GM18505 (cell line): ENCODE data around the gene GNAZ.

Source experiments
- ATAC-seq: cut with Tn5 transposase; IDR thresholded peaks from one replicate; pipeline ENCODE4 v1.9.1; 2021; ENCODE audit not compliant: unreplicated experiment
- POLR2A ChIP-seq: IDR thresholded peaks from 4 replicates; pipeline ENCODE4 v1.6.1; 2011; ENCODE audit warnings: borderline replicate concordance; ENCODE audit not compliant: insufficient read depth, insufficient read length; ENCODE audit errors: extremely low read depth

GNAZ gene

DNA sequence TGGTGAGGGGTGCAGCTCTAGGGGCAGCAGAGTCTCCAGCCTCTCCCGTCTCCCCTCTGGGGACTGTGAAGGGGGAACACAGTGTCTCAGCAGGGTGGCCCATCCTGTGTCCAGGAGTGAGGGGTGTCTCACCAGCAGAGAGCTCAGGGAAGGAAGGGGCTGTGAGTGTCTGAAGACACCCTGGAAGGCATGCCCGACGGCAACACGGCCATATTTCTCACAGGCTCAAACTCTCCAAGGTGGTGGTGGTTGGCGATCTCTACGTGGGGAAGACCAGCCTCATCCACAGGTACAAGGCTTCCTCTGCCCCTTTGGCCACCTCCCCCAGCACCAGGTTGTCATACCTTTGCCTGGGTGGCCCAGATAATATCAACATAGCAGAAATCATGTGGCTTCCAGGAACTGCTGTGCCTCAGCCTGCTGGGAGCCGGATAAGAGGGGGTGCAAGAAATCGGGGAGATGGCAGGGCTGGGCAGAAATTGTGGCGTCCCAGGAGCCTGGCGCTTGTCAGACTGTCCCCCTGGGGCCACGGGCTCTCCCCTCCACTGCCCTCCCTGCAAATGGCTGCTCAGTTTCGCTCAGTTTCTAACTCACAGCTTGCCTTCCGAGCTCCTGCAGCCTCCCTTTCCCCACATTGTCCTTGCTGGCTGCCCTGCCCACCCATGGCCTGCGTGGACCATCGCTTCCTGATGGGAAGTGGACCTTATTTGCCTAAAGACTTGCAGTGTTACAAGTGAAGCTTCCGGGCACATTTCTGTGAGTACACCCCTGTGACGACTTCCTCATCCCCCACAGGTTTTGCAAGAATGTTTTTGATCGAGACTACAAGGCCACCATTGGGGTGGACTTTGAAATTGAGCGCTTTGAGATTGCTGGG is 82.2 kb downstream of the GNAZ start:
- no peak for ATAC-seq
- TF ChIP-seq POLR2A, result peak; percentile 25

DNA sequence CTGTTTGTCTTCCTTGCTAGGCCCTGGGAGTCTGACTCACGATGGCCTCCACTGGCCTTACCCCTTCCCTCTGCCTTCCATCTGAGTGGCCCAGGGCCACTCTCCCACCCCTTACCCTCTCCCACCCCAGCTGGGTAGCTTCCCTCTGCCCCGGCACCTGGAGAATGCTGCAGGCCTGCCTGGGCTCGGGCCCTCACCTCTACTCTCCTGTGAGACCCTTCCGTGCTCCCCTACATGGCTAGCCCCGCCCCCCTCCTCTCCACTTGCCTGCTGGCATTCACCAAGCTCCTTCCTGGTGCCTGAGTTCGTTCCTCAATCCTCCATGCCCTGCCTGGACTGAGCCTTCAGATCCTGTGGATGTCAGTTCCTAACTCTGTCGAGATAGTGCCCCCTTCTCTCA is 83.7 kb downstream of the GNAZ start:
- TF ChIP-seq POLR2A, result no peak
- ATAC-seq, result no peak

DNA sequence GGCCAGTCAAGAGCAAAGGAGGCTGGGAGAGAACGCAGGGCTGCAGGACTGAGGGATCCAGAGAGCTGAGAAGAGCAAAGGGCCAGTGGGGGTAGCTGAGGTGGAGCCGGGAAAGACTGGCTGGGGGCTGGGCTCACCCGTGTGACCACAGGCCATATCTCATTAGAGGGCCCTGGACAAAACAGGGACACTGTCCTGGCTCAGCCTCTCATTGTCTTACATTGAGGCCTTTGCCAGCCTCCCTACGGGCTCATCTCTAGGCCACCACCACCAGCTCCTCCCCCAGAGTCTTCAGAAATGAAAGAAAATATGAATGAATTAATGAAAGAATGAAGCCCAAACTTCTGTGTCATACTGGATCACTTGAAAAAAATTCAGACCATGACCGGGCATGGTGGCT is 84.1 kb downstream of the GNAZ start:
- no peak for TF ChIP-seq POLR2A
- no peak for ATAC-seq

DNA sequence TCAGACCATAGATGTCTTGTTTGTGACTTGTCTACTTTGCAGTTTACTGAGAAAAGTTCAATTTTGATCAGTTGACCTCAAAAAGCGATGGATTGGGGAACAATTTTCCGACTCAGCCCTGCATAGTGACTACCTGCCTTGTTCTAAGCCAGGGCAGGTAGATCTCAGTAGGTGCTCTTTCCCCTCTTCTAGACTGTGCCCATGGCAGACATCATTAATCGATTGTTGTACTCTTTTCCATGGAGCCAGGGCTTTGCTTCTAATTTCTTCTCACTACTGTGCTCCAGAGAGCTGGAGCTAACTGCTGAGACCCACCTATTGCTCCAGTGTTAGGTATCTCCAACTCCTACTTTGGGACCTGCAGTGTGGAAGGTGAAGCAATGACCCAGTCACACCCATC is 84.8 kb downstream of the GNAZ start:
- TF ChIP-seq POLR2A, result no peak
- ATAC-seq, result no peak

DNA sequence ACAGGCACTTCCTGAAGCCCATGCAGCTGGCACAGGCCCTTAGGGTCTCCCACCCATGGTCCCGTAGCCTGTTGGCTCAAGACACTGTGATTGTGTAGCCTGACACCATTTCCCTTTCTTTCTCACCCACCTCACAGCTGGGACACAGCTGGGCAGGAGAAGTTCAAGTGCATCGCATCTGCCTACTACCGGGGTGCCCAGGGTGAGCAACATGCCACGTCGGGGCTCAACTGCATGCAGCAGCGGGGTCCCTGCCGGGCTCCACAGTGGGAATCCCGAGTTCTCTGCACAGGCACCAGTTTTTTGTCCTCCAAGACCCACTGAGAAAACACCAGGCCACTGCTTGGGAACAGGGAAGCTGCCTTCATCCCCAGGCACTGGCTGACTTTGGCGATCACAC is 85.5 kb downstream of the GNAZ start:
- no peak for TF ChIP-seq POLR2A
- no peak for ATAC-seq

DNA sequence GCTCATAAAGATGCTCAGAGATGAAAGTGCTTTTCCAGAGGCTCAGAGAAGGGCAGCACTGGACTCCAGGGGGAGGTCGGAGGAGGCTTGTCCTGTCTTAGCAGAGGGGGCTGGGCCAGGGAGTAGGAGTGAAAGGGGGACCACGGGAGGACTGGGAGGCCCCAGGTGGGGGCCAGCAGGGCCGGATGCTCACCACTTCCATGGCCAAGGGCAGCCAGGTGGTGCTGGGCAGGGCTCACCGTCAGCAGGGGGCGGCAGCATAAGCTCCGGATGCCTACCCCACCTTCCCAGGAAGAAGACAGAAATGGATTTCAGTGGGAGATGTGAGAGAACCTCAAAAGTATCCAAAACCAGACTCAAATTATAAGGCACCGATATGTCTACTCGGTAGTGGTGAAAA is 86.0 kb downstream of the GNAZ start:
- no peak for TF ChIP-seq POLR2A
- ATAC-seq, result no peak

DNA sequence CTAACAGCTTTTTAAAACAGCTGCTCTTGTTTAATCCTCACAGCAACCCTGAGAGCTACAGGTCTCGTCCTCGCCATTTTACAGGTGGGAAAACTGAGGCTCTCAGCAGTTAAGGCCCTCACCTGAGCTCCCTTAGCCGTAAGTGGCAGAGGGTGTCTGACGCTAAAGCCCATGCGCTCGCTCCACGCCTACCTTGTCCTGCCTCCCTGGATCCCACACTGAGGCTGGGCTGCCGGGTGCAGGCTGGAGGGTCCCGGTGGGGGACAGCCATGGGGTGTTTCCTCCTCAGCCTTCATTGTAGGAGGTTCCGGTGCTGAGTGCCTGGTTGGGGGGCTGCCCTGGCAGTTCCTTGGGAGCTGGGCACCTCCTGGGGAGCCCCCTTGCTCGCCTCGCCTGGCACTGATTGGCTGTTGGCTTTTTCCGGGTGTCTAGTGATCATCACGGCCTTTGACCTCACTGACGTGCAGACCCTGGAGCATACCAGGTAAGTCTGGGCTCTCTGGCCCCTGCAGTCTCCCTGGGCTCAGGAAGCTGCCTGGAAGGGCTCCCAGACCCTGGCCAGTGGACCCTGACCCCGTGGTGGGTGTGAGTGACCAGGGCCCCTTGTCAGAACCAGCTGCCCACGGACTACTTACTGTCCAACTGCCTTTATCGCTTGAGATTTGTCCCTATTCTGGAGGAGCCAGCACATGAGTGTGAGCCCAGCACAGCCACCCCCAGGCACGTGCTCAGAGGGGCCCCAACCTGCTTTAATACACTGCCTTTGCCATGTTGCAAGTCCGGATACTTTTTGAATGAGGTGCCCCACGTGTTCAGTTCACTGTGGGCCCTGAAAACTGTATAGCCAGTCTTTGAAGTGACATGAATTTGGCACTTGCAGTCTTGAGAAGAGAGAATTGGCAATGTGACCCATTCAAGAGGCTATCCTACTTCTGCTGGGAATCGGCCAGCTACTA is 87.5 kb downstream of the GNAZ start:
- no peak for TF ChIP-seq POLR2A
- ATAC-seq, result no peak

DNA sequence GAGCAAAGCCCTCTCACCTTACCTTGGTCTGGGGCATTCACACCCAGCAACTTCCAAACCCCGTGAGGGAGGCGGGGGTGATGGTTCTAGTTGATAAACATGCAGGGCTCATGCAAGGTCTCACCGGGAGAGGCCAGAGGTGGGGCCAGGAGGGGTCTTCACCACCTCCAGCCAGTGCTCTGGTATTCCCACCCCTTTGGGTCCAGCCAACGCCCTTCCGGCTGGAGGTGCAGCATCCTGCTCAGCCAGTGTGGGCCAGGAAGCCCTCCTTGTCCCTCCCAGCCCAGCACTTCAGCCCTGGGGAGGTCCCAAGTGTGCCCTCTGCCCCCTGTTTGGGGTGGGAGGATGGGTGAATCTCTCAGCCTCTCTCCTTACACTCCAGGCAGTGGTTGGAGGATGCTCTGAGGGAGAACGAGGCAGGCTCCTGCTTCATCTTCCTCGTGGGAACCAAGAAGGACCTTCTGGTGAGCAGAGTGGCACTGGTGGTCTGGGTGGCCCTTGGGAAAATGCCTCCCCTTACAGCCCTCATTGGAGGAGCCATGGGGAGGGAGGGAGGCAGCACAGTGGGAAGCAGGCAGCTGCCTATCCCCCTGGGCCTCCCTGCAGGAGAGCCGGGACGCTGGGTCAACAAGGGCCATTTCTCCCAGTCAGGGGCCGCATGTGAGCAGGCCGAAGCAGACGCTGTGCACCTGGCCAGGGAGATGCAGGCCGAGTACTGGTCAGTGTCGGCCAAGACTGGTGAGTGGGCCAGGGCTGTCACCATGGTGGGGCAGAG is 88.4 kb downstream of the GNAZ start:
- ATAC-seq, result no peak
- no peak for TF ChIP-seq POLR2A

DNA sequence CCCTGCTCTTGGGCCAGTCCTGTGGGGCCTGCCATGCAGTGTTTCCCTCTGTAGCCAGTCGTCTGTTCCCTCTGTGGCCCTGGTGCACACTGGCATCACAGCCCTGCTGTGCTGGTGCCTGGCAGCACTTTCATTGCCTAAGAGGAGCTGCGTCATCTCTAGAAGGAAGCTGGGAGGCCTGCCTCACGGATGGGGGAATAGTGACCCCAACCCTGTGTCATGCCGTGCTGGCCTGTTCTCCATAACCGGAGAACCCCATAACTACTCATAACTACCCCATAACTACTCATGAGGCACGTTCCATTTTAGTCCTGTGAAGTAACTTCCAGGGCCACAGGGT is 88.9 kb downstream of the GNAZ start:
- no peak for TF ChIP-seq POLR2A
- ATAC-seq, result no peak

DNA sequence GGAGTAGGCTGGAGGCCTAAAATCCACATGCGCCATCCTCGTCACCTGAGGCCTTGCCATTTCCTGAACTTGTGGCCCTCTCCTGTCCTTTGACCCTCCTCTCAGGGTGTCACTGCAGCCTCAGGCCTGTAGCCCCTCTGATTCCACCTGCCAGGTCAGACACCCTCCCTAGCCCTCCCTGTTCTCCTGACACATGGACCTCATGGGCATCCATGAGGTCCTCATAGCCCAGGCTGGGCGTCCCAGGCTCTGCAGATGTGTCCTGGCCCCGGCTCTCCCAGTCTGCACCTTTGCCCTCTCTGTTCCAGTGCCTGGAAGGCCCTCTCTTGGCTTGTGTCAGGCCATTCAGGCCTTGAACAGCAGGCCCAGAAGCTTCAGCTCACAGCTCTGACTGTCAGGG is 90.7 kb downstream of the GNAZ start:
- ATAC-seq, result no peak
- no peak for TF ChIP-seq POLR2A

DNA sequence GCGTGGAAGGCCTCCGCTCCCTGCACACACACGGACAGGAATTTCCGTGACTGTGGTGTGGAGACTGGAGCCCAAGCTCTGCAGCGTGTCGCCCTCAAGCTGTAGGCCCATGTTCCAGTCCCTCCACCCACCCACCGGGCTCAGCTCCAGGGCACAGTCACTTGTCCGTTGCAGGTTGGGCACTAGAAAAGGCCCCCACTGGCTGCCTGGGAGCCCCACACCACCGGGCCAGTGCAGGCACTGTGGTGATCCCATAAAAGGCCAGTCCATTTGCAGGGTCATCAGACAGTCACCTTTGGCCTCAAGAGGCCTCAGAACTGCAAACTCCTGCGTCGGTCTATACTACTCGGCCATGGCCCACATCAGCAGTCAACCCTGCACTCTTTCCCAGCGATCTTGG is 91.3 kb downstream of the GNAZ start:
- no peak for TF ChIP-seq POLR2A
- ATAC-seq, result no peak

DNA sequence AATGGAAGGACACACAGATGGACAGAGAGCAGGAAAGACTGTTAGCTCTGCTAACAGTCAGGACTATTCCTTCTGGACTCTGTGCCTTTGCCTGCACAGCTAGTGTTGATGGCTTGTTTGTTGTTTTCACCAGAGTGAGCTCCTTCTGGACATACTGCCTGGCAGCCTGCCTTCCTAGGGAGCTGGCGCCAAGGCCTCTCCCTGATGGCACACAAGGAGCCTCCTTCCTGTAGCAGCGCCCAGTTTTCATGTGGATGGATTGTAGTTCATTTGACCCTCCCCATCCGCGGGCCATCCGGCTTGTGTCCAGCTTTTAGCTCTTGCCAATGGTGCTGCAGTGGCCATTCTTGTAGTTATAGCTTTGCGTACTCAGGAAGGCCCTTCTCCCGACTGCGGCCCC is 93.3 kb downstream of the GNAZ start:
- ATAC-seq, result no peak
- TF ChIP-seq POLR2A, result no peak

DNA sequence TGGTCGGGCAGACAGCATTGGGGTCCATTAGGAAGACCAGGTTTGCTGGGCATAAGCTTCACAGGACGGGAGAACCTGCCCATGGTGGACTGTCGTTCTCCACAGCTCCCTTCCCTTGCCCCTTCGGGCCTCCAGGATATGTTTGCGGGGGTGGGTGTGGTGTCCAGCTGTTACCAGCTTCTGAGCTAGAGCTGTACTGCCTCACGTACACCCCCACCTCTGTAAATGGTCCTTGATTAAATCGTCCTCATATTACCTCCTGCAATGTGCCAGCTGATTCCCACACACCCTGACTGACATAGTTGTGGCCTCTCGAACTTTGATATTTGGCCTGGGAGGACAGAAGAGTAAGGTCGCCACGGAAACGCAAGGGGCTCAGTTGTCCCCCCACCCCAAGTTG is 93.8 kb downstream of the GNAZ start:
- ATAC-seq, result no peak
- TF ChIP-seq POLR2A, result no peak

DNA sequence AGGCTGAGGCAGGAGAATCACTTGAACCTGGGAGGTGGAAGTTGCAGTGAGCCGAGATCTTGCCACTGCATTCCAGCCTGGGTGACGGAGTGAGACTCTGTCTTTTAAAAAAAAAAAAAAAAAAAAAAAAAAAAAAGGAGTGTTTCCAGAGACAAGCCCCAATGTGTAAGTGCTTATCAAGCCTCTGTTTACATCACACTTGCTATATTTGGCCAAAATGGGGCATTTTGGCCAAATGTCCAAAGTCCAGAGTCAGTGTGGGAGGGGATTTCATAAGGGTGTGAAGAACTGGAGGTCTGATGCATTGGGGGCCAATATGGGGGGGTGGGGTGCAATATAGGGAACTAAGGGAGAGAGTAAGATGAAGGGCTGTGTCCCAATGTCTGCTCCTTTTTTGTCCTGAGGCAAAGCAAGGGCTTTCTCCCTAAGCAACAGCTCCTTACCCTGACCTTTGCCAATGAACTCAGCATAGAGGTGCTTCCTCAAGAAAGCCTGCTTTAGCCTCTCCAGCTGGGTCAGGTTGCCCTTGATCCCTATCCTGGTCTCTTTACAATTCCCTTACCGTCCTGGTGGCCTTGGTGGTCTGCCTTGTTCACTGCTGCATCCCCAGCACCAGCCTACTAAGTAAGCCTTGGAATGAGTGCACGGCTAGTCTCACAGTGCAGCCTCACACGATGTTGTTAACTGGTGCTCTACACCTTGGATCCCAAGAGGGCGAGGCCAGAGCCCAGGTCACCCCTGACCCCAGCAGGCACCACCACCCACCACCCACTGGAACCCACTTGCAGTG is 95.9 kb downstream of the GNAZ start:
- no peak for TF ChIP-seq POLR2A
- ATAC-seq, result no peak
